Fibroblast of skin of left quadriceps (primary cell): ENCODE measurements around the gene C19orf38.
A peak's percentile ranks its signal among the peaks of the same experiment; 100 is the strongest.

ENCODE experiments used
- DNase-seq, 2 experiments: peaks; one replicate each; pipeline ENCODE4 v3.0.0-alpha.2; 2013; ENCODE audit warnings: low read depth in 2 of 2

Gene C19orf38, protein sequence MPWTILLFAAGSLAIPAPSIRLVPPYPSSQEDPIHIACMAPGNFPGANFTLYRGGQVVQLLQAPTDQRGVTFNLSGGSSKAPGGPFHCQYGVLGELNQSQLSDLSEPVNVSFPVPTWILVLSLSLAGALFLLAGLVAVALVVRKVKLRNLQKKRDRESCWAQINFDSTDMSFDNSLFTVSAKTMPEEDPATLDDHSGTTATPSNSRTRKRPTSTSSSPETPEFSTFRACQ

DNA sequence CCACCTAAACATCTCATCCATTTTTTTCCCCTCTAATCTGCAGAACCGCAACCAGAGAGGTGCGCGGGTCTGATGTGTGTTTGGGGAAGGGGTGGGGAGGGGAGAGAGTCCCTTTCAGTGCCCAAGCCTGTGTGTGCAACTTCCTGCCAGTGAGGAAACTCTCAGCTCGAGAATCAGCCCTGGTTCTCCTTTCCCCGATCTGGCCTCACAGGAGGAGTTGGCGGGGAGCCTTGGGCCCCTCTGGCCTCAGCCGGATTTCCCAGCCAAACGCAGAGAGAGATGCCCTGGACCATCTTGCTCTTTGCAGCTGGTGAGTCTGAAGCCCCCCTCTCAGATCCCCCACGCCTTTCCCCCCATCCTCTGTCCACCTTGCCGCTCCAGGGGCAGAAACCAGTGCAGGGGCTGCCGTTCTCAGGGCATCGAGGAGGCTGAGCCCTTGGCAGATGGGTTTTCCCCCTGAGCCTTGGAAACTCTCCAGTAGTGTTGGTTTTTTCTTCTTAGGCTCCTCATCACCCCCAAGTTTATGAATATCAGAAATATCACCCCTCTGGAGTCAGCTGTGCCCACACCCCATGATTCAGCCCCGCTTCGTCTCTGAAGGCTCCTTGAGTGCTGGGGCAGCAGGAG lies at the start of gene C19orf38:
Gene C19orf38 (plus strand): TSS at position 186 of the 627 bp plus-strand sequence. CDS start 94 bp downstream, at position 280.
- no peak for DNase-seq

DNA sequence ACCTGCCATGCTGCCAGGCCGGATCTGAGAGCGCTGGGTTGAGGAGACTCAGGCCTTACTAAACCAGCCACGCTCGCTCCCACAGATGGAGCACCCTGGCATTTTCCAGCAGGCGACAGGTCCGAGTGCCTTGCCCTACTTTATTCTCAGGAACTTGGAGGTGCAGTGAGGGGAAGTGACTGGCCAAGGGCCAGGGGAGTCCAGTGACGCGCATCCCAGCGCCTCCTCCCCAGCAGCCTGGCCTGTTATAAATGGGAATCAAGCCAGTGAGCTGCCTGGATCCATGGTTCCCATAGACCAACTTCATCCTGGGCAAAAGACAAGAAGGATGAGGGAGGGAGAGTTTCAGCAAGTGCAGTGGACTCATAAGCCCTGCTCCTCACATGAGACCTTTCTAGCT lies 47.7 kb upstream of the C19orf38 start:
- no peak for DNase-seq

DNA sequence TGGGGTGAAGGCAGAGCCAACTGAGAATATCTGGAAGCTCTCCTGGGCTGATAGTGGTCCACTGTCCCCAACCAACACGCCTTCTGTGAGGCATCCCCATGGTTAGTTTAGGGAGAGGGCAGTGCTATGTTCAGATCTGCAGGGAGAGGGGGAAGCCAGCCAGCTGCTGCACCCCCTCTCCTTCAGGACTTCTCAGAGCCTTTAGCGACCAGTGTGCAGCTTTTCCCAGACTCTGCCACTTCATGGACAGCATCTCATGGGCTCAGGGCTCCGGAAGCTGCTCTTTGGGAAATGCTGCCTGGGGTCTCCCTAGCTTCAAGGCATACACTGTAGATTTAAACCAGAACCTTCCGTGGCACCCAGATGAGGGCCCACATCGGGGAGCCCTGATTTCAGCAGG lies 45.7 kb upstream of the C19orf38 start:
- no peak for DNase-seq

DNA sequence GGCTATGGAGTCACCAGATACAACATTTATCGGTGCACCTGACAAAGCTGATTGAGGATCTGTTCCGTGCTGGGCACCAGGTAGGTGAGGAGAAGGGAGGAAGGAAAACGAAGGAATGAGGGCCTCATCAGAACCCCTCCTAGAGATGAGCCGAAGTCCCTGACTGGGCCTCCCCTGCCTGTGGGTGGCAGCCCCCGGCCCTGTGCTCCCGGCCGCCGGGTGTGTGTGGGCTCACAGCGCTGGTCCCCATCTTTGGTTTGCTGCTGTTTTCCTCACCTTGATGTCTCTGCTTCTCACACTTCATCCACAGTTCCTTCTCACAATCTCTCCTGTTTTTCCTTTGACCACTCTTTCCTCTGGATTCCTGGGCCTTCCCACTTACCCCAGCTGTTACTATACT lies 45.0 kb upstream of the C19orf38 start:
- no peak for DNase-seq

DNA sequence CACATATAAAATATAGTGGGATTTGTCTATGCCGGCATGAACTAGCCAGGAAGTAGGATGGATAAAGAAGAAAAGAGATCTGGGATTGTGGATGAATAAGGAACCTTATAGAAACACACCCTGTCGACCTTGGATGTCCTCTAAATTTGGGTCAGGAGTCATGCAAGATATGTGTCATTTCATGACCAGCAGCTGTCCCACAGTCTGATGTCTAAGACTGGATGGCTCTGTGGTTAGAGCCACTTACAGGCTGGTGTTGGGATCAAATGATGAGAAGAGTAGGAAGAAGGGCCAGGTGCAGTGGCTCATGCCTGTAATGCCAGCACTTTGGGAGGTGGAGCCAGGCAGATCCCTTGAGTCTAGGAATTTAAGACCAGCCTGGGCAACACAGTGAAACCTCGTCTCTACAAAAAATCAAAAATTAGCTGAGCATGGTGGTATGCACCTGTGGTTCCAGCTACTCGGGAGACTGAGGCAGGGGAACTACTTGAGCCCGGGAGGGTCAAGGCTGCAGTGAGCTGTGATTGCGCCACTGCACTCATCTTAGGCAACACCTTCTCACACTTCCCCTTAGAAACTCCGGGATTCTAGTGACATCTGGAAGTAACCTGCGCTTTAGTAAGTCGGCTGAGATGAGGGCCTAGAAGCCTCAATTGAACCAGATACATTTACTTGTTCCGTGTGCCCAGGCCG lies 43.0 kb upstream of the C19orf38 start:
- no peak for DNase-seq

DNA sequence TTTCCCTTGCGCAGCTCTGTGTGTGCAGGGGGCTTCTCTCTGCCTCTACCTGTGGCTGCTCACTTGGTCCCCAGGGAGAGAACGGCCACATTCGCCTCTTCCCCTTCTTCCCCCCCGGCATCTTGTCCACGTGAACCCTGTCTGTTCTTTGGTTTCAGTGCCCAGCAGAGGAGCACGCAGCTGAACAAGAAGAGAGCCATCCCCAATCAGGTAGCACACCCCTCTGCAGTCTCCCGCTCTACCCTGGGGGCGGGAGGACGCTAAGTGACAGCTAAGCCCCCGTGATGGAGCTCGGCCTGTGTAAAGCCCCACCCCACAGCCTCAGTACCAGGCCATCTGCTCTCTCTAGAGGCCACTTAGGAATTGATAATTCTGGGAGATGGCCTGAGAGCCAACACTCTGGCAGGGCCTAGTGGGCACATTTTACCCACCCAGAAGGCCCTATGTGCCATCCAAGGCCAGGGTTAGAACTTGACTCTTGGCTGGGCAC lies 42.4 kb upstream of the C19orf38 start:
- DNase-seq, result no peak

DNA sequence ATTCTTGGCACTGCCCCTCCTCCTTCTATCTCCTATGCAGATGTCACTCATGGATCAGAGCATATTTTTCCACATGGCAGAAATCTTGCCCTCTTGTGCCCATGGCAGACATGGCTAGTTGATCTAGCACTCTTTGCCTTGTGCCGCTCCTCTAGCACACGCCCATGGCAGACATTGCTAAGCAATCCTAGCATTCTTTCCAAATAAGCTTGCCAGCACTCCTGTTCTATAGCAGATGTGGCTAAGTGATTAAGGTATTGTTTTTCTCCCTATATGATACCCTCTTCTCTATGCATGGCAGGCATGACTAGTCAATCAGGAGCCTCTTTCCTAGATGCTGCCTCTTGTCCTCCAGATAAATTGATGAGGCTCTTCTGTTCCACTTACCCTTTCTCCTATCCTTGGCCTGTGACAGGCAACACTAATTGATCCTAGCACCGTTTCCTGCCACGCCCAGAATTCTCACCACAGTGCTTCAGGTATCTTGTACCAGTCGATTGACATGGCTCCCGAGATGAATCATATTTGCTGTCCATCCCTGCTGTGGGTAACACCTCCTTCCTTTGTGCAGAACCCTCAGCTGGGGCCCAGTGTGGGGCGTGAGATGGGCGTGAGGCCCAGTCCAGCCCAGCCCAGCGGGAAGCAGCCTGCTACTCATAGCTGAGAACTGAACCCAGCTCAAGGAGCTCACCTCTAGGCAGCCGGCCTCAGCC lies 39.1 kb upstream of the C19orf38 start:
- no peak for DNase-seq

DNA sequence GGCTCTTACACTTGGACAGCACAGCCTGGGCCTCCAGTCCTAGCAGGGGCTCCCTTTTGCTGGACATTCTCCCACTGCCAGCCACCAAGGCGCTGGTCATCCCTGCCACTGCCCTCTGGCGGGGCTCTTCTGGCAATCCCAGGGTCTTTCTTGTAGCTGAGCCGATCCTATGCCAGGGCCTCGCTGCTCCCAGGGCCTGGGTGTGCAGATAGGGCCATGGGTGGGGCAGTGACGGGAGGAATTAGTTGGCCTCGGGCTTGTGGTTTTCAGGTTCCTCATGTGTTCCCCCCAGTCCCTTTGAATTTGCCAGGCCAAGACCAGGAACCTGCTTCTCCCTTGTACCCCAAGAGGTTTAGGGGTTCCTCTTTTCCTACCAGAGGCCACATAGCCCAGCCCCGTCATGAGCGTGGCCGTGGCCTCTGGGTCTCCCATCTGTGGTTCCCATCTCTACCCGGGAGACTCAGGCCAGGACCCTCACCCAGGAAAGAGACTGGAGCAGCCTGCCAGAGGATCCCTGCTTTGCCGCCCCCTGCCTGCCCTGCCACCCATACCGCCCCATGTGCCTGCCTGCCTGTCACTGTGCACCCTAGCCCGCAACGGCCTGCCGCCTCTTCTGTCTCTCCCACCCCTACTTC lies 38.4 kb upstream of the C19orf38 start:
- no peak for DNase-seq

DNA sequence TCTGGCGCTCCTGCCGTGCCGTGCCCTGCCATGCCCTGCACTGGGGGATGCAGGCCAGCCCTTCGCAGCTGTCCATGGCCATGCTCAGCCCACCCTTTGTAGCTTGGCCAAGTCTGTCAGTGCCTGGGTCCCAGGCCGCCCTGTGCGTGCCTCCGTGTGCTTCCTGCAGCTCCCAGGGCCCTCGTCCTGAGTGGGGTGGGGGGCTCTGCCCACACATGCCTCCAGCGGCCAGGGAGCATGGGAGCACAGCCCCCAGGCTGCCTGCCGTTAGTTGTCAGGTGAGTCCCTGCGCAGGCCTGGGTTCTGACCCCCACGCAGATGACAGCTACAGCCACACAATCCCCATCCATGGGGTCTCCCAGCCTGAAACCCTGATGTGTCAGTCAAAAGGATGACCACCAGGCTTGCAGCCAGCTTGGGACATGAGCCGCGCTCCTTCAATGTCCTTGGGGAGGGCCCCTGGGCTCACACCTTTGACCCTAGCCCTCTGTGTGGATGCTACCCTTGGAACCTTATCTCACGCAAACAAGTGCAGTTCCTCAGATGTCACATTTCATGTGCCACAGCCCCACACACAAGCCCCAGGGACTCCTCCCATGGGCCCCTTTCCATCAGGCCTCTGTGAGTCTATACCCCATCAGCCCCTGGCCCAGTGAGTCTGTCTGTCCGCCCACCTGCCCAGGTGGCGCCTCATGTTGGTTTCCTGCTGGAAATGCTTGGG lies 36.7 kb upstream of the C19orf38 start:
- DNase-seq, result no peak

DNA sequence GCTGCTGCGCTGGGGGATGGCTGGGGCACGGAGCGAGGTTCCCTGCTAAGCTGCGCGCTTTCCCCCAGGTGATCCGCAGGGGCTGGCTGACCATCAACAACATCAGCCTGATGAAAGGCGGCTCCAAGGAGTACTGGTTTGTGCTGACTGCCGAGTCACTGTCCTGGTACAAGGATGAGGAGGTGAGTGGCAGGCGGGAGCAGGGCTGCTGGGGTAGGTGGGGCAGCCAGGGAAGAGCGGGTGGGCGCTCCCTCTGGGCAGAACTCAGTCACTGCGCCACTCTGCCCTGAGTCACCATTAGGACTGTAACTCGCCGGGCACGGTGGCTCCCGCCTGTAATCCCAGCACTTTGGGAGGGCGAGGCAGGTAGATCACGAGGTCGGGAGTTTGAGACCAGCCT lies 36.0 kb upstream of the C19orf38 start:
- no peak for DNase-seq

DNA sequence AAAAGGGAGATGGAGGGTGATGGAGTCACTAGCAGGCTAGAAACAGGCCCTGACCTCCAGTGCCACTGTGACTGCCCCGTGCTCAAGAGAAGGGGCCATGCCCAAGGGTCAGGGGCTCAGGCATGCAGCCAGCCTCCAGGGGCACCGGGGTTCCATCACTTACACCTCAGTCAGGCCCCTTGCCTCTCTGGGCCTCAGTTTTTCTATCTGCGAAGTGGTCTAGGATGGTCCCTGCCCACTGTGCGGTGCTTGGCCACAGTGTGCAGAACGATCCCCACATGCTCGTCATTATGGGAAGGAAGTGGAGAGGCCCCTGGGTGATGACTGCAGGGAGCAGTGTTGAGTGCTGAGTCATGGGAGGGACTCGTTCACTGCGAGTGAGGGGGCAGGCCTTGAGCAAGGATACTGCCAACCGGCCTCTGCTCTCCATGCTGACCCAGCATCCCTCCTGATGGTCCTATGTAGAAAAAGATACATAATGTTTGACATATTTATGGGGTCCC lies 35.3 kb upstream of the C19orf38 start:
- peak; percentile 89 to 90 for DNase-seq

DNA sequence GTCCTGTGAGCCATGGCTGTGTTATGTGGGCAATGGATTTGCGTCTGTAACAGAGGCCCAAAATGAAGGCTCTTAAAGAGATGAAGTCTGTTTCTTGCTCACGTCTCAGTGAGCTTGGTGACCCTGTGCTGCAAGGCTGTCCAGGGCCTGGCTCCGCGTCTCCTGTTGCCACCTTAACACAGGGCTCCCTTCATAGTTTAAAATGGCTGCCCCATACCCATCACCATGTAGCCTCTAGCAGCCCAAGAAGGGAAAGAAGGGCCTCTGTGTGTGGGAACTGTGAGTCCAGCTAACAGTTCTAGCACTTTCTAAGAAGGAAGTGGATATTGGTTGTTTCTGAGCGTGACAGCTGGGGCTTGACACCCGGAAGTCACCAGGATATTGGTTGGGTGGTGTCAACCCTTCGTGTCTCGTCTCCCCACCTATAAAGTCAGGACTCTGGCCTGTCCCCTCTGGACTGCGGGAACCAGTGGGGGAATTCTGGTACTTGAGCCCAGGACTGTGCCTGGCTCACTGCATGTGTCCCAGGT lies 33.1 kb upstream of the C19orf38 start:
- no peak for DNase-seq

DNA sequence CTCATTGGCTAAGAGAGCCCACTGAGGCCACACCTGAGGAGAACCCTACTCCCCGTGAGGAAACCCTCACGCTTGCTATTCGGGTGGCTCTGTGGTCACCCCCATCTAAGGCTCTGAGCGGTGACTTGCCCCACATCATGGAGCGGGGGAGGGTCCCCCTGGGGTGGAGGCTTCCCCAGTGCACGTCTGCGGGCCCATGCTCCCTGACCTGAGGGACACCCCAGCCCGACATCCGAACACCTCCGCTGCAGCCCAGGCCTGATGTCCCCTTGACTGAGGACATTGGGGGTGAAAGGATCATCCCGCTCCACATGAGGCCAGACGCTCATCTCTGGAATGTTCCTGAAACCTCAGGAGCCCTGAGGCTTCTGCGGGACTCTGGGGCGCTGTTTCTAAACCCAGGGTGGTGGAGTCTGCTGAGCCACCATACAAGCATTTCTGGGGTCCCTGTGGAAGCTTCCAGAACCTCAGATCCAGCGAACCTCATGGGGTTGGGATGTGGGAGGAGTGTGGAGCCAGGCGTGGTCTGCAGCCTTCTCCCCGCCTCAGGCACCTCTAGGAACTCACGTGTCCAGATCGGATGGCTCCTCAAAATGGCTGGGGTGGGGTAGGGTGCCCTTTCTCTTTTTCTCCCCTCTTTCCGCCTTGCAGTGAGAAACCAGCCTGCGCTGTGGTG lies 32.1 kb upstream of the C19orf38 start:
- DNase-seq, result no peak

DNA sequence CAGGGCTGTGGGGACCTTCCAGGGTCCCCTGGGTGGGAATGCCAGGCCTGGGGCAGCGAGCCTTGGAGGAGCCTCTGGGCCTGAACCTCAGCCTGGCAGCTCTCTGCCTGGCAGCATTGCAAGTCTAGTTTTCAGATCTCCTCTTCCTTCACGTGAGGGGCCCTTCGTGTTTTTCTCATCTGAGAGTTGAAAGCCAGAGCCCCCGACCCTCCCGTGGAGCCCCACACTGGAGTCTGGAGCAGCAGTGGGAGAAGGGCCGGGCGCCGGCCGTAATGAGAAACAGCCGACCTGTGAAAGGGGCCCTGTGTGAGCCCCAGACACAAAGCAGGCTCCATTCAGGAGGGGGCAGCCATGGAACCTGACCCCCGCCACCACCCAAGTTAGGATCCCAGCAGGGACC lies 31.5 kb upstream of the C19orf38 start:
- DNase-seq, result no peak

DNA sequence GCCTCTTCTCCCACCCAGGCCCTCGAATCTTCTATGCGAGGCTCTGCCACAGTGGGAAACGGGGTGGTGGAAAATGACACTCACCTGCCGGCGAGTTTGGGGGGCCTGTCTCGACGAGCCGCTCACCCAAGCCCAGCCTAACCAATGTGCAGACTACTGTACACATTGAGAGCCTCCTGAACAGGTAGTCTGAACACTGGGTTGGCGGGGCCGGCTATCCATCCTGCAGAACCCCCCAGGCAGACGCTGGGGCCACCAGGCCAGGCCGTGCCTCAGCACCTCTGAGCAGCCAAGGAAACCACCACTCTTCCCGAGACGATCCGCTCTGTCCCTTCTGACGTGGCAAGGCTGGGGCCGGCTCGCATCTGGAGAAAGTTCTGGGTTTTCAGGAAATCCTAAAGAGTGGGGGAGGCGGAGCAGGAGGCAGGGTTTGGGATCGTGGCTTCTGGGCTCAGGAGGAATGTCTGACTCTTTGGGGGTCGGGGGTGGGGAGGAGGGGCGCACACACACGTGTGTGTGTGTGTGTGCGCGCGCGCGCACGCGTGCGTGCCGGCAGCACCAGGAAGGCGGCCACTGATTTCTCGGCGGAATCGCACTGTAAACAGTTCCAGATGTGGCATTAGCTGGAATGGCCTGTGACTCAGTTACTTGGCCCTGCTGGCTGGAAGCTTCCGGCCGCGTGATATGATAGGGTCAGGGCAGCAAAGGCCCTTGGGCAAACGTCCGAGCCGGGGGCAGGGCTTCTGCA lies 30.8 kb upstream of the C19orf38 start:
- peak; percentile 98 for DNase-seq

DNA sequence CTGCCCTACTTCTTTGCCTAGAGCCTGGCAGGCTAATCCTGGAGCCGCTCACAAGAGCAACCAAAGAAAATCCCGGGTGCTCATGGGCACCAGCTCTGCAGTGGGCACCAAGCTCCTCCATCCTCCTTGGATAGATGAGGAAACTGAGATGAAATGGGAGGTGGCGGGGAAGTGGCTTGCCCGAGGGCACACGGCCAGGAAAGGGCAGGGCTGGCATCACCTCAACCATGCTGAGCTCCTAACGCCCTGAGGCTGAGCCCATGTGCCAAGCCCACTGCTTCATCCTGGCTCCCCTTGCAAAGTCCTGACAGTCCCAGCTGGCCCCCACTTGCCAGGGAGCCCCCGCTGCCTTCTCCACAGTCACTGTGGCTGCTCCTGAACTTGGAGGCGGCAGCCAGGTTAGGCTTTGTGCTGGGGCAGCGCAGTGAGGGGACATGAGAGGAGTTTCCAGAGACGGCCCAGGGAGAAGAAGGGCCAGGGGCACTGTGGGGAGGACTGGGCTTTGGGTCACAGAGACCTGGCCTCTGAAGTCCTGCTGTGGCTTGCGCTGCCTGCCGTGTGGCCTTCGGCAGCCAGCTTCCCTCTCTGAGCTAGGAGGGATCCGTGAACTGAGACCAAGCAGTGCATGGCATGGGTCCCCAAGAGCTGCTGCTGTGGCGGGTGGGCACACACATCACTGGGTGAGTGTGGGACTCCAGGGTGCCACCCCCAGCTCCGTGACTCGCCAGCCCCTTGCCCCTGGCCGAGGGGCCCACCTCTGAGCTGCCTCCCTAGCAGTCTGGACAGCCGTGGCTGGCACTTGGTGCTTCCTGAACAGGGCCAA lies 29.7 kb upstream of the C19orf38 start:
- no peak for DNase-seq

DNA sequence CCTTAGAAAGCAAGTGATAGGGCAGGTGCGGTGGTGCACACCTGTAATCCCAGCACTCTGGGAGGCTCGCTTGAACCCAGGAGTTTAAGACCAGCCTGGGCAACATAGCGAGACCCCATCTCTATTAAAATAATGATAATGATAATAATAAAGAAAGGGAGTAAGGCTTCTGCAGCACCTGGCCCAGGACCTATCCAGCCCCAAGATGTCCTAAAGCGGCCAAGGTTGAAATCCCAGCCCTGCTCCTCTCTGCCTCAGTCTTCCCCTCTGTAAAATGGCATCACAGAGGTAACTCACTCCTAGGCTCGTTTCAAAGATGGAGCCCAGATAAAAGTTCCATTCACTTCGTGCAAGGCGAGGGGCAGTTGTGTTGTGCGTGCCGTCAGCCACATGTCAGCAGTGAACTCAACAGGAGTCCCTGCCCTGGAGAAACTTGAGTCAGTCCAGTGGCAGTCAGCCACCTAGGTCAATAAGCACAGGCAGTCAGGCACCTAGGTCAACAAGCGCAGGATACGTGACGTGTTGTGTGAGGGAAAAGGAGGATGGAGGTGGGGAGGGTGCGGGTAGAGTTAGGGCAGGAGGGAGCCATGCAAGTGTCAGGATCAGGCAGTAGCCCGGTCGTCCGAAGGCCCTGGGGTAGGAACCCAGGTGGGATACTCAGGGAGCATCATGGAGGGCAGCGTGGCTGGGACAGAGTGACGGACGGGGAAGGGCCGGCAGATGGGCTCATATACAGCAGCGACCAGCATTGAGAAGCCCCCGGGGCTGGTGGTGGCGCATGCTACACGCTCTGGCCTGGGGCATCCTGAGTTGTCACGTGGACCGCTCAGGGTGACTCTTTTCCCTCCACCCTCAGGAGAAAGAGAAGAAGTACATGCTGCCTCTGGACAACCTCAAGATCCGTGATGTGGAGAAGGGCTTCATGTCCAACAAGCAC lies 28.8 kb upstream of the C19orf38 start:
- no peak for DNase-seq
